Progenitor cell of endocrine pancreas (in vitro differentiated cells): Measurements from ENCODE around the gene KLHL6. TPM values are rescaled to one million over a fixed set of nuclear protein-coding genes. Genes with fewer than 3 reads are reported as not detected.

Experiments used
- DNase-seq: peaks from one replicate; pipeline ENCODE4 v3.0.0; 2021; ENCODE audit warnings: low spot score; ENCODE audit not compliant: unreplicated experiment
- H3K27ac Mint-ChIP-seq: 2 replicates; pipeline ENCODE4 v1.8.0; 2021; ENCODE audit warnings: mild to moderate bottlenecking, moderate library complexity, mixed read lengths
- H3K27me3 Mint-ChIP-seq: 2 replicates; pipeline ENCODE4 v1.8.0; 2021; ENCODE audit warnings: mixed read lengths
- H3K36me3 Mint-ChIP-seq: 2 replicates; pipeline ENCODE4 v1.8.0; 2022; ENCODE audit warnings: mixed read lengths; ENCODE audit not compliant: insufficient read depth
- H3K4me1 Mint-ChIP-seq: 2 replicates; pipeline ENCODE4 v1.8.0; 2021; ENCODE audit warnings: low read depth, mixed read lengths
- H3K4me3 Mint-ChIP-seq: 2 replicates; pipeline ENCODE4 v1.8.0; 2021; ENCODE audit warnings: low read depth, mild to moderate bottlenecking, moderate library complexity, mixed read lengths
- H3K9me3 Mint-ChIP-seq: 2 replicates; pipeline ENCODE4 v1.8.0; 2021; ENCODE audit warnings: low read depth, mixed read lengths
- CTCF ChIP-seq: fragments of 200-600 bp; sonication (generic); IDR thresholded peaks from one replicate; pipeline ENCODE4 v1.5.0; 2021; ENCODE audit warnings: antibody characterized with exemption, mild to moderate bottlenecking; ENCODE audit not compliant: unreplicated experiment
- total RNA-seq: library from RNA; stranded (reverse); gene quantifications from 2 replicates; pipeline ENCODE4 v1.2.1, GENCODE V29; 2021

The KLHL6 gene
- total RNA-seq, 1 donor from 2014 or later, result 0.12 TPM

GRCh38 chr3:183437666-183438564, 117.6 kb downstream of the KLHL6 start:
- no peak for DNase-seq
- Mint-ChIP-seq H3K27ac (no peak overlapping the region), H3K27me3 (peaks cover 9% of the 10 kb centered on the region), H3K9me3 (no peaks in the 10 kb centered on the region), H3K36me3 (no peaks in the 10 kb centered on the region), H3K4me1 (peaks cover 20% of the 10 kb centered on the region), H3K4me3 (no peak overlapping the region)
- TF ChIP-seq CTCF, result no peak

Other genes with a start within 250 kb of the KLHL6 start
- 0.43 and 0.71 TPM in 2 replicates for gene MCF2L2, start 127.1 kb downstream of the KLHL6 start, total RNA-seq
- gene KLHL24, start 79.9 kb upstream of the KLHL6 start, total RNA-seq, result 72.8 and 79.6 TPM in 2 replicates
- gene YEATS2, start 142.1 kb upstream of the KLHL6 start, total RNA-seq, result 63.9 and 68.4 TPM in 2 replicates